ENCODE data around the gene POLR2E. TPM values are rescaled to one million over a fixed set of nuclear protein-coding genes. Genes with fewer than 3 reads are reported as not detected.
A peak's percentile ranks its signal among the peaks of the same experiment; 100 is the strongest.

The POLR2E gene
- total and polyA plus RNA-seq, 2 donors, result 79.0 to 84.0 TPM

DNA sequence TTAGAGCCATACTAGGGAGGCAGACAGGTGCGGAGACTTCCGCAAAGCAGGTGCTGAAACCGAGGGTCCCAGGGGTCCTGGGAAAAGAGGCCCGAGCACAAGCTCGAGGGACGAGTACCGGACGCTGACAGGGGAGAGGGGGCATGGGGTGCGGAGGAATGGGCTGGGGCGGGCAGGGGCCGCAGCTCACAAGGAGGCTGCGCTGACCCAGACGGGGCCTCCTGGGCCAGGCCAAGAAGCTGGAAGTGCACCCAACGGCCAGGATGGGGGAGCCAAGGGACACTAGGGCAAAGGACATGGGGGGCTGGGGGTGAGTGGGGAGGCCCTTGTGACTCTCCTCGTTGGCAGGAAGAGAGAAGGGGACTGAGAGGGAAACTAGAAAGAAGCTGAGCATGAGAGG lies 1.8 kb downstream of the POLR2E start:
- Histone ChIP-seq H3K4me3 (ENCODE audit: low read length in 2 of 2) (no peak overlapping the region), H3K27me3 (ENCODE audit: control insufficient read depth in 2 of 2, insufficient read depth in 1 of 2, low read length in 1 of 2) (no peaks in the 10 kb centered on the region), H3K36me3 (ENCODE audit: control insufficient read depth in 2 of 2, insufficient read depth in 2 of 2, low read length in 1 of 2) (peaks cover 46 to 49% of the 10 kb centered on the region in 2 donors), H3K9me3 (ENCODE audit: control insufficient read depth in 2 of 2, insufficient read depth in 1 of 2, low read length in 1 of 2) (no peaks in the 10 kb centered on the region), H3K4me1 (ENCODE audit: control insufficient read depth in 2 of 2, insufficient read depth in 2 of 2, low read length in 2 of 2) (peaks cover 19 to 31% of the 10 kb centered on the region in 2 donors), H3K27ac (ENCODE audit: low read depth in 1 of 2, low read length in 1 of 2) (no peak overlapping the region)
- WGBS, result 97% methylated on average over 15 of the region's 15 CpGs
- no peak for DNase-seq (ENCODE audit: low read depth in 6 of 9, low spot score in 9 of 9)

DNA sequence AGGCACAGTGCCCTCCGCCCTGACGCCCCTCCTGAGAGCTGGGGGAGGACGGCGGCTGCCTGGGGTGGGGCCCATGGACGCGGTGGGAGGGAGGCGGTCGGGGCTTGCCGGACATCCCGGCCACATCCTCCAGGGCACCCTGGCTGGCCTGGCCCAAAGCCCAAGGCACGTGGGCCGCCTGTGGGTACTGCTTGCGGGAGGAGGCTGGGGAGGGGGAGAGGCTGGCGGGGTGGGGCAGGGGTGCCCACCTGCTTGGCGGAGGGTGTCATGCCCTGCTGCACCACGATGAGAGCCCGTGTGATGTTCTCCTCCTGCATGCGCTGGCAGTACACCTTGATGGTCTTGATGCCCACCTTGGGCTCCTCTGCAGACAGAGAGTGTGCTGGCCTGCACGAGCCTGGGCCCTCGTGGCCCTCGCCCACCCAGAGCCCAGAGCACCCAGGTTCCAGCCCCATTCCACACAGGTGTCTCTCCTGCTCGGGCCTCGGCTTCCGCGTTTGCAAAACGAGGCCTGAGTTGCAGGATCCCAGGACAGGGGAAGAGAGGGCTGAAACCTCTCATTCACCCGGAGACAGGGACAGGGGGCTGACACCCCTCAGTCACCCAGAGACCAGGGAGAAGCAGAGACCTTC lies 3.5 kb downstream of the POLR2E start:
- peaks cover 28 to 47% of the 10 kb centered on the region in 2 donors for H3K4me1 ChIP-seq (ENCODE audit: control insufficient read depth in 2 of 2, insufficient read depth in 2 of 2, low read length in 2 of 2)
- no peaks in the 10 kb centered on the region for H3K27me3 ChIP-seq (ENCODE audit: control insufficient read depth in 2 of 2, insufficient read depth in 1 of 2, low read length in 1 of 2)
- peaks cover 60 to 61% of the 10 kb centered on the region in 2 donors for H3K36me3 ChIP-seq (ENCODE audit: control insufficient read depth in 2 of 2, insufficient read depth in 2 of 2, low read length in 1 of 2)
- no peak for DNase-seq (ENCODE audit: low read depth in 6 of 9, low spot score in 9 of 9)
- no peaks in the 10 kb centered on the region for H3K9me3 ChIP-seq (ENCODE audit: control insufficient read depth in 2 of 2, insufficient read depth in 1 of 2, low read length in 1 of 2)
- 97% methylated on average over 27 of the region's 27 CpGs for WGBS
- no peak overlapping the region for H3K27ac ChIP-seq (ENCODE audit: low read depth in 1 of 2, low read length in 1 of 2)
- H3K4me3 ChIP-seq (ENCODE audit: low read length in 2 of 2), result no peak overlapping the region

DNA sequence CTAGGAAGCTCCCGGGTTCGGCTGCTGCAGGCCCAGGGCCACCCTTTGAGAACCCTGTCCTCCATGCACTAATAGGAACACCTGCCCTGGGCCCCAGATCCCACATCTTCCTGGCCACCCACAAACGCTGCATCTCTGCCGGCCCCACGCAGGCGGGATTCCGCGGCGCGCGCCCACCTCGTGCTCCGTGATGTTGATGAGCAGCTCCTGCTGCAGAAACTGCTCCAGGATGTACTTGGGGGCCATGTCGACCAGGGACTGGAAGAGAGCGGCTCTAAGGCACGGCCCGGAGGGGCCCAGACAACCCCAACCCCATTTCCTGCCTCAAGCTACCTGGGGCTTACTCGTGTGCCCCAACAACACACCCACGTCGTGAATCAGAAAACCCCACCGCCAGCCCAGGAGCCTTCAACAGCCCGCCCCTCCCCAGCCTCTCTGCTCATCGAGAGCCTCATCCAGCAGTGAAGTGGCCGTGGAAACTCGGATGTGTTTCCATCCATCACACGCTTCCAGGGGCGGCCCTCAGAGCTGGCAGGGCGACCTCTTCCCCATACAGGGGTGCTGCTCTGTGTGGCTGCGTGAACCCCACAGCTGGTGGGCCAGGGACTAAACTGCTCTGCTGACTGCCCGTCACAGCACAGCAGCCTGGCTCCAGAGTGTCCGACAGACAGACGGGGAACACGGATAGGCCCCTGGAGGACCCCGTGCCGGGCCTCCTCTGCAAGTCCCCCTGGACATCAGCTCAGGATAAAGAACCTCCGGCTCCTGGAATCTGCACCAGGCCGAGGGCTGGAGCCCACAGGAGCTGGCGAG lies 4.2 kb downstream of the POLR2E start:
- no peaks in the 10 kb centered on the region for H3K9me3 ChIP-seq (ENCODE audit: control insufficient read depth in 2 of 2, insufficient read depth in 1 of 2, low read length in 1 of 2)
- no peak overlapping the region for H3K4me3 ChIP-seq (ENCODE audit: low read length in 2 of 2)
- no peaks in the 10 kb centered on the region for H3K27me3 ChIP-seq (ENCODE audit: control insufficient read depth in 2 of 2, insufficient read depth in 1 of 2, low read length in 1 of 2)
- WGBS, result 95% methylated on average over 38 of the region's 38 CpGs
- H3K4me1 ChIP-seq (ENCODE audit: control insufficient read depth in 2 of 2, insufficient read depth in 2 of 2, low read length in 2 of 2), result peaks cover 28 to 50% of the 10 kb centered on the region in 2 donors
- peaks cover 68% of the 10 kb centered on the region in 2 donors for H3K36me3 ChIP-seq (ENCODE audit: control insufficient read depth in 2 of 2, insufficient read depth in 2 of 2, low read length in 1 of 2)
- H3K27ac ChIP-seq (ENCODE audit: low read depth in 1 of 2, low read length in 1 of 2), result no peak overlapping the region
- DNase-seq (ENCODE audit: low read depth in 6 of 9, low spot score in 9 of 9), result no peak

DNA sequence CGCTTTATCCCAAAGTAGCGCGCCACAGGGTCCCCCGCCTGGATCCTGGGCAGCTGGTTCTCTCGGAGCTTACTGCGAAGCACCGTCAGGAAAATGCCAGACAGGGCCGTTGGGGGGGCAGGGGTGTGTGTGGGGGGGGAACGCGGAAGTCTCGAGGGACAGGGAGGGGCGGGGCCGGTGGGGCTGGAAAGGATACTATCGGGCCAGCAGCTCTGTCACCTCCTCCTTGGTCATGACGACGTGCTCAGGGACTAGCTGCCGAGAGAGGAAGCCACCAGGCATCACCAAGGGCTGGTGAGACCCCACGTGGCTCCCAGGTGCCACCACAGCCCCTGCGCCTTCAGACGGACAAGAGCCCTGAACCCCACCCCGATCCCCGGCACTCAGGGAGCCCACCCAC lies 5.3 kb downstream of the POLR2E start:
- WGBS, result 91% methylated on average over 22 of the region's 22 CpGs
- Histone ChIP-seq H3K27me3 (ENCODE audit: control insufficient read depth in 2 of 2, insufficient read depth in 1 of 2, low read length in 1 of 2) (no peaks in the 10 kb centered on the region), H3K27ac (ENCODE audit: low read depth in 1 of 2, low read length in 1 of 2) (no peak overlapping the region), H3K9me3 (ENCODE audit: control insufficient read depth in 2 of 2, insufficient read depth in 1 of 2, low read length in 1 of 2) (no peaks in the 10 kb centered on the region), H3K36me3 (ENCODE audit: control insufficient read depth in 2 of 2, insufficient read depth in 2 of 2, low read length in 1 of 2) (peaks cover 78% of the 10 kb centered on the region in 2 donors), H3K4me3 (ENCODE audit: low read length in 2 of 2) (no peak overlapping the region), H3K4me1 (ENCODE audit: control insufficient read depth in 2 of 2, insufficient read depth in 2 of 2, low read length in 2 of 2) (peaks cover 23 to 45% of the 10 kb centered on the region in 2 donors)
- no peak for DNase-seq (ENCODE audit: low read depth in 6 of 9, low spot score in 9 of 9)

DNA sequence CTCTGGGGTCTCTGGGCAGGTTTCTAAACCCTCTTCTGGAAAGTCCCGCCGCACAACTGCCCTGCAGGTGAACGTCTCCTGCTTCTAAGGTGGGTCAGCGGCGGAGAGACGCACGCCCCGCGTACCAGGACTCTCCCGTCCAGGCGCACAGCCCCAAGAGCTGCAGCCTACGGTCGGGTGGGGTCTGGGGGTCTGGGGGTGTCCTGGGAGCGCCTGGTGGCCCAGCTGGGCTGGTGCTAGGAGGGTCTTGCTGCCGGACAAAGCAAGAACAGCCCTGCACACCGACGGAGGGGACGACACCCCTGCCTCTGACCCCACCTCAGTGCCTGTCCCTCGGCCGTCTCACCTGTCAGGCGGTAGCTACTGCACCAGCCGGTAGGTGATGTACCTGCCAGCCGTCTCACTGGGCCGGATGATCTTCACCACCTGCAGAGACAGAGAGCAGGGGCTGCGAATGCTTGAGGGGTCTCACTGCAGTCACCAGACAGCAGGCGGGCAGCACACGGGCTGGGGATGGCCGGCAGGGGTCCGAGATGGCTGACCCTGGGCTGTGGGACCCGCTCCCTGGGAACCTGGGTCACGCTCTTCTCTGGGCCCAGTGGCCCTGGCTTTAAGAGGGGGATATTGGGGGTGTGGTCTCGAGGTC lies 5.9 kb downstream of the POLR2E start:
- H3K27me3 ChIP-seq (ENCODE audit: control insufficient read depth in 2 of 2, insufficient read depth in 1 of 2, low read length in 1 of 2), result no peaks in the 10 kb centered on the region
- WGBS, result 98% methylated on average over 32 of the region's 32 CpGs
- H3K27ac ChIP-seq (ENCODE audit: low read depth in 1 of 2, low read length in 1 of 2), result peak overlapping the region in 1 of 2 donors; percentile 73
- DNase-seq (ENCODE audit: low read depth in 6 of 9, low spot score in 9 of 9), result no peak
- H3K4me1 ChIP-seq (ENCODE audit: control insufficient read depth in 2 of 2, insufficient read depth in 2 of 2, low read length in 2 of 2), result peaks cover 22 to 40% of the 10 kb centered on the region in 2 donors
- H3K4me3 ChIP-seq (ENCODE audit: low read length in 2 of 2), result no peak overlapping the region
- H3K9me3 ChIP-seq (ENCODE audit: control insufficient read depth in 2 of 2, insufficient read depth in 1 of 2, low read length in 1 of 2), result no peaks in the 10 kb centered on the region
- H3K36me3 ChIP-seq (ENCODE audit: control insufficient read depth in 2 of 2, insufficient read depth in 2 of 2, low read length in 1 of 2), result peaks cover 83 to 85% of the 10 kb centered on the region in 2 donors

DNA sequence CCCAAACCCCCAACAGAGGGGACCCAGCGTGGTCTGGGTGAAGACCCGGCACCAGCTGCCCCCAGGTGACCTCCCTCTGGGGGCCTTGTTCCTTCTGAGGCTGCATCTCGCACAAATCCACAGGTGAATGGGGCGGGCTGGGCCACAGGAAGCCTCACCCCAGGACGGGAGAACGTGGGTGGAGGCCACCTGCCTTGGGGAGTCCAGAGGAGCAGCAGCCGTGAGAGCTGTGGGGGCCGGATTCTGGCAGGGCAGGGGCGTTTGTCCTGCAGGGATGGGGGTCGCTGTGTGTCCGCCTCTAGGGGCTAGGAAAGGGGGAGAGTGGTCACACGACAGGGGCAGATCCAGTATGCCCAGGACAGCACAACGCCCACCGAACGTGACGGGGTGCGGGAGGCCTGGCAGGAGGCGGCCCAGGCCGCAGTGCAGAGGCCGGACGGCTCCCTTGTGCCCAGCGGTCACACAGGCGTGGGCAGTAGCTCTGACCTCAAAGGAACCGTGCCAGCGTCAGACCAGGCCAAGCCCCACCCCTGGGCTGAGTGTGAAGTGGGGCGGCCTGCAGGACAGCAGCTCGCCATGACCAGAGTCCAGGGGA lies 6.7 kb downstream of the POLR2E start:
- WGBS, result 85% methylated on average over 27 of the region's 27 CpGs
- Histone ChIP-seq H3K4me3 (ENCODE audit: low read length in 2 of 2) (no peak overlapping the region), H3K27me3 (ENCODE audit: control insufficient read depth in 2 of 2, insufficient read depth in 1 of 2, low read length in 1 of 2) (no peaks in the 10 kb centered on the region), H3K36me3 (ENCODE audit: control insufficient read depth in 2 of 2, insufficient read depth in 2 of 2, low read length in 1 of 2) (peaks cover 86 to 87% of the 10 kb centered on the region in 2 donors), H3K9me3 (ENCODE audit: control insufficient read depth in 2 of 2, insufficient read depth in 1 of 2, low read length in 1 of 2) (no peaks in the 10 kb centered on the region), H3K4me1 (ENCODE audit: control insufficient read depth in 2 of 2, insufficient read depth in 2 of 2, low read length in 2 of 2) (peaks cover 15 to 34% of the 10 kb centered on the region in 2 donors), H3K27ac (ENCODE audit: low read depth in 1 of 2, low read length in 1 of 2) (peak overlapping the region; percentile 55 to 73)
- DNase-seq (ENCODE audit: low read depth in 6 of 9, low spot score in 9 of 9), result no peak

DNA sequence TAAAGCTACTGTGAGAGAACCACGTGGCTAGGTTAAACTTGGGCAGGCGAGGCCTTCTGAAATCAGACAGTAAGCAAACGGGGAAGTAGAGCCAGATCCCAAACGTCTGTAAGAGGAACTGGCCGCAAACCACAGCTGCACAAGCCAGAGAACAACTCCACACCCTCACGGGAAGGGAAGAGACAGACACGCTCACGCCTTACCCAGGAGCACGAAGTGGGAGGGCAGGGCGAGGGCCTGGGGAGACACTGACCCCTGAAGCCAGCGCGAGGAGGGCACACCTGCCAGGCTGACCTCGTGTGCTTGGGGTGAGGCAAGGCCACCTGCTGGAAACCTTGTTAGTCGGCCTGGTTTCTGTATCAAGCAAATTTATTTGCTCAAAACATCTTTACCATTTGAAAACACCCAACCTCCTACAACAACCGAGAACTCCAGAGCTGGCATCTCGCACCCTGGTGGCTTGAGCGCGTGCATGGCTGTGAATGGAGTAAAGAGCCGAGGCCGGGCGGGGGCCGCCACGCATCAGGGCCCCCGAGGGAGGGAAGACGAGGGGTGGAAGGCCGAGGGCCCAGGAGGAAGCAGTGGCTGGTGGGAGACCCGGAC lies 7.3 kb downstream of the POLR2E start:
- peaks cover 86 to 87% of the 10 kb centered on the region in 2 donors for H3K36me3 ChIP-seq (ENCODE audit: control insufficient read depth in 2 of 2, insufficient read depth in 2 of 2, low read length in 1 of 2)
- 16% methylated on average over 27 of the region's 27 CpGs for WGBS
- peak overlapping the region; percentile 55 to 73 for H3K27ac ChIP-seq (ENCODE audit: low read depth in 1 of 2, low read length in 1 of 2)
- H3K27me3 ChIP-seq (ENCODE audit: control insufficient read depth in 2 of 2, insufficient read depth in 1 of 2, low read length in 1 of 2), result no peaks in the 10 kb centered on the region
- H3K9me3 ChIP-seq (ENCODE audit: control insufficient read depth in 2 of 2, insufficient read depth in 1 of 2, low read length in 1 of 2), result no peaks in the 10 kb centered on the region
- DNase-seq (ENCODE audit: low read depth in 6 of 9, low spot score in 9 of 9), result peak in 1 of 9 donors; percentile 75
- peaks cover 15 to 34% of the 10 kb centered on the region in 2 donors for H3K4me1 ChIP-seq (ENCODE audit: control insufficient read depth in 2 of 2, insufficient read depth in 2 of 2, low read length in 2 of 2)
- no peak overlapping the region for H3K4me3 ChIP-seq (ENCODE audit: low read length in 2 of 2)

DNA sequence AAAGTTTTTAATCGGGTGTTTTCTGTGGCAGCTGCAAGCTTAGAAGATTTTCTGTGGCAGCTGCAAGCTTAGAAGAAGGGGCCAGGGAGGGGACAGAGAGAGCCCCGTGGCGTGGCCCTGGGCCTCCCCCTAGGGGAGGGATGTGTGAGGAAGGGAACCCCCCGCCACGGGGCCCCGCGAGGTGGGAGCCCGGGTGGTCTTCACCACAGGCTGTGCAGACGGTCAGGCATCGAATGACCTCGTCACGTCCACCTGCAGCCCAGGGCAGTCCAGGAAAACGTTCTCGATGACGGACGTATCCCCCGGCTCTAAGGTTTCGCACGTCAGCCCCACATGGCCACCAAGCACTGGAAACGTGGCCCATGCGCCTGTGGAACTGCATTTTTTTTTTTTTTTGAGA lies 8.6 kb downstream of the POLR2E start:
- Histone ChIP-seq H3K4me3 (ENCODE audit: low read length in 2 of 2) (no peak overlapping the region), H3K4me1 (ENCODE audit: control insufficient read depth in 2 of 2, insufficient read depth in 2 of 2, low read length in 2 of 2) (peaks cover 15 to 34% of the 10 kb centered on the region in 2 donors), H3K27ac (ENCODE audit: low read depth in 1 of 2, low read length in 1 of 2) (peak overlapping the region; percentile 25 to 26), H3K27me3 (ENCODE audit: control insufficient read depth in 2 of 2, insufficient read depth in 1 of 2, low read length in 1 of 2) (no peaks in the 10 kb centered on the region), H3K9me3 (ENCODE audit: control insufficient read depth in 2 of 2, insufficient read depth in 1 of 2, low read length in 1 of 2) (no peaks in the 10 kb centered on the region), H3K36me3 (ENCODE audit: control insufficient read depth in 2 of 2, insufficient read depth in 2 of 2, low read length in 1 of 2) (peaks cover 88 to 90% of the 10 kb centered on the region in 2 donors)
- 90% methylated on average over 21 of the region's 21 CpGs for WGBS
- DNase-seq (ENCODE audit: low read depth in 6 of 9, low spot score in 9 of 9), result no peak
